HG03064 (cell line): ENCODE results near the gene SMAP2.

Experiments
- ATAC-seq: cut with Tn5 transposase; IDR thresholded peaks from one replicate; pipeline ENCODE4 v1.9.1; 2021; ENCODE audit warnings: low read depth; ENCODE audit not compliant: unreplicated experiment

The SMAP2 gene

DNA sequence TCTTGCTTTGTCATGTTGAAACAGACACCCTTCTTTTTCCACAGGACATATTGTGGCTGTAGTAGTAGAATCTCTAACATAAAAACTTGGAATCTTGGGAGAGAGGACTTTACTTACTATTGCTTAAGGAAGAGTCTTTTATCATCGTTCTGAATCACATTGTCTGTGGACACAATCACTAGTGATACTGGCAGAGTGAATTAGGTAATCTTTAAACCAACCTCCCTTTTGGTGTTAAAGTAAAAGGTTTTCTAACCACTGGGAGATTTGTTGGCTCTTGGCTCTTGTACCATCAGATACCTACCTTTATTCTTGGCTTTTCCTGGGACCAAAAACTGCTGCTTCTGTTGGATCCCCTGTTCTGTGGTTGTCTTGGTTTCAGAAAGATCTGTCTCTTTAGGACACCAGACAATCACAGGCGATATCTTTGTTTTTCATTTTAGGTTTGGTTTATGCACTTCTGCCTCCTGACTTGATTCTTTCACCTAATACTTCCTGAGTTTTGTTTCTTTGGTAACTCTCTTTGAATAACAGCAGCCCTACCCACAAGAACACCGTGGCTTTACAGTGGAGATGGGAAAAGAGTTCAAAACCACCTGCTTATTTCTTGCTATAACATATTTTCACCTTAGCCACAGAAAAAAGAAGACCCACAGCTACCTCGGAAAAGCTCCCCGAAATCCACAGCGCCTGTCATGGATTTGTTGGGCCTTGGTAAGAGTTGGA is 40.2 kb downstream of the SMAP2 start:
- no peak for ATAC-seq

DNA sequence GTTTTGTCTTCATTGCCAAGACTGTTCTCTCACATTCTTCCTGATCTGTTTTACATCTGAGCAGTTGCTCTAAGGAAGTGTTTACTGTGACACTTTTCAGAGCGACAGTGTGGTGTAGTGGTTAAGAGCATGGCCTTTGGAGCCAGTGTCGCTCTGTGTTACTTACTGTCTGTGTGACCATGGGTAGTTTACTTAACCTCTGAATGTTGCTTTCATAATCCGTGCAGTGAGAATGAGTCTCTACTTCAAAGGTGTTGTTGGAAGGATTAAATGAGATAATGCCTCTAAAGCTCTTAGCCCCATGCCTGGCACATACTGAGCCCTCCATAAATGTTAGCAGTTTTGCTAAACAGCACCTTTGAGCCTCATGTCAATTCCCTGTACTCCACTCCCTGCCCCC is 40.8 kb downstream of the SMAP2 start:
- no peak for ATAC-seq

- no peak for ATAC-seq
These were observed 43.2 kb downstream of the SMAP2 start for GRCh38 chr1:40416709-40417108.

DNA sequence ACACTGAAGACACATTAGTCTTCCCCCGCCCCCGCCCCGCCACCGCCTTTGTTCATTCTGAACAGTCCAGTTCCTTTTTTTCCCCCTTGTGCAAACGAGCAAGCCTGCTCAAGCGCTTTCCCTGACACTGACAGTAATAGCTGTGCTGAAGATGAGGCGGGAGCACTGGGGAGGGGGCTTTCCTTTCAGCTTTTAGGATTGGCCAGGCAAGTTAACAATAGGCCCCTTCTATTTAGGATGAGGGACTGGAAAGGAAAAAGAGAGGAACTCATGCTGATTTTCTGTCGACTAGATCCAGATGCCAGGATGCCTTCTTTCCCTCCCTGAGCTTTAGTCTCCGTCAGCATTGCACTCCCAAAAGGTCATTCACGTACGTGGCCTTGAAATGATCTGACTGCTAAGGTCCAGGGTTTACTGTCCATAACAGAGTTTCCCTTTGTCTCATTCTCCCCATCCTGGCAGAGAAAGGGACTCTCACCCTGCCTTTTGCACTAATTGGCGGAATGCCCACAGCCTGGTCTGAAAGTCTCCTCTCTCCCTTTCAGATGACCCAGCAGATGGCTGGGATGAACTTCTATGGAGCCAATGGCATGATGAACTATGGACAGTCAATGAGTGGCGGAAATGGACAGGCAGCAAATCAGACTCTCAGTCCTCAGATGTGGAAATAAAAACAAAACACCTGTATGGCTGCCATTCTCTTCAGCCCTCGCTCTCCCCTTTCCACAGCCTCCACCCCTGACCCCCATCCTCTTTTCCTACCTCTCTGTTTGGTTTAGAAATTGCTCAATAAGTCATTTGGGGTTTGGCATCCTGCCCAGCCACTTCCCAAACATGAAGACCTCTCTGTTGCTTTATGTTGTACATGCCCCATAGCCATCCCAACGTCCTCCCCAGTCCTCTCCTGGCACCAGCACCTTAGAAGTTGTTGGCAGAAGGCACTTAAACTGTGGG is 48.2 kb downstream of the SMAP2 start:
- ATAC-seq: no peak

GRCh38 chr1:40422630-40423263 is 49.2 kb downstream of the SMAP2 start:
- no peak for ATAC-seq

DNA sequence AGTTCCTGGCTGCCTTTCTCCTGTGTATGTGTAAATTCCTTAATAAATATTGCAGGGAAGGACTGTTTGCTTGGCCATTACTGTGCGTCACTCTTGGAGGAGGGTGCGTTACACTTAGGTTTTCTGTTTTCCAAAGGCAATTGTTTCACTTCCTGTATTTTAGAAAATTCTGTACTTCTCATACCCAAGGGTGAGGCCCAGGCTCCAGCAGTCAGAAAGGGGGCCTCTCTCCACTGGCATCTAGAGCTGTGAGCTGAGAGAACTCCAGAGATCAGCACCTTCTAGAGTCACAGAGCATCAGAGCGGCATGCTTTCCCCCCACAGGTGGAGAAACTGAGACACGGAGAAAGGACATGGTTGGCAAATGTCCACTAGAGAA is 49.7 kb downstream of the SMAP2 start:
- ATAC-seq: no peak

- ATAC-seq: no peak
These were observed 50.6 kb downstream of the SMAP2 start for GRCh38 chr1:40423951-40424618.

DNA sequence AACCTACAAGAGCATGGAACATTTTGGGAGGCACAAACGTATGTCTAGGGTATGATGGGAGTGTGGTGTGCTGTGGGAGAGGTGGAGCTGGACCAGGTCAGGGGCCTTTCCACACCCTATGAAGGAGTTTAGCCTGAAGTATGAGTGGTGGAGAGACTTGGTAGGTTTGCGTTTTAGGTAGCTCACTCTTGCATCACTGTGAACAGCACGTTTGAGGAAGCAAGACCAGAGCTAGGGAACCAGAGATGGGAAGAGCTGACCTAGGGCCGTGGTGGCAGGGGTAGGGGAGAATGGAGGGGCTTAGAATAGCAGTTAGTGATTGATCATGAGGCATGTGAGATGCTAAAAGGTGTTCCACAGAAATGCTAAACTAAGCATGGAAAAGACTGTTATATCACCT is 51.7 kb downstream of the SMAP2 start:
- ATAC-seq: no peak

- no peak for ATAC-seq
These were observed 57.9 kb downstream of the SMAP2 start for GRCh38 chr1:40431385-40431784.

- no peak for ATAC-seq
These were observed 59.3 kb downstream of the SMAP2 start for GRCh38 chr1:40432644-40433390.

GRCh38 chr1:40435471-40435870 is 61.9 kb downstream of the SMAP2 start:
- no peak for ATAC-seq

GRCh38 chr1:40435876-40436275 is 62.3 kb downstream of the SMAP2 start:
- ATAC-seq: no peak

GRCh38 chr1:40438391-40439015 is 65.0 kb downstream of the SMAP2 start:
- no peak for ATAC-seq

DNA sequence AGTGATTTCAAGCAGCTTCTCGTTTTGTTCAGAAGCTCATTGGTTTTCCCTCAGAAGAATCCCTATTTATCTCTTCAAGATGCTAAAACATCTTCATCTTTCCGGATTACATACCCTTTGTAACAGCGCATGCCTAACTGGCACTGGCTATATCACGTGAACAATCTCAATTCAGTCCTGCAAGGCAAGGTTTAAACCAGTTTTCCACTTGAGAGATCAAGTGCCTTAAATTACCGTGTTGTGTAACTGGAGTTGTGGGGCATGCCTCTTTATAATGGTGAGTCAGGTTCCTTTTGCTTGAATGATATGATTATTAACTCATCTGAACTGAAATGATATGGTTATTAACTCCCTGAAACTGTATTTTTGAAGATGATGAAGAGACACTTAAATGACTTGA is 65.7 kb downstream of the SMAP2 start:
- ATAC-seq: no peak

DNA sequence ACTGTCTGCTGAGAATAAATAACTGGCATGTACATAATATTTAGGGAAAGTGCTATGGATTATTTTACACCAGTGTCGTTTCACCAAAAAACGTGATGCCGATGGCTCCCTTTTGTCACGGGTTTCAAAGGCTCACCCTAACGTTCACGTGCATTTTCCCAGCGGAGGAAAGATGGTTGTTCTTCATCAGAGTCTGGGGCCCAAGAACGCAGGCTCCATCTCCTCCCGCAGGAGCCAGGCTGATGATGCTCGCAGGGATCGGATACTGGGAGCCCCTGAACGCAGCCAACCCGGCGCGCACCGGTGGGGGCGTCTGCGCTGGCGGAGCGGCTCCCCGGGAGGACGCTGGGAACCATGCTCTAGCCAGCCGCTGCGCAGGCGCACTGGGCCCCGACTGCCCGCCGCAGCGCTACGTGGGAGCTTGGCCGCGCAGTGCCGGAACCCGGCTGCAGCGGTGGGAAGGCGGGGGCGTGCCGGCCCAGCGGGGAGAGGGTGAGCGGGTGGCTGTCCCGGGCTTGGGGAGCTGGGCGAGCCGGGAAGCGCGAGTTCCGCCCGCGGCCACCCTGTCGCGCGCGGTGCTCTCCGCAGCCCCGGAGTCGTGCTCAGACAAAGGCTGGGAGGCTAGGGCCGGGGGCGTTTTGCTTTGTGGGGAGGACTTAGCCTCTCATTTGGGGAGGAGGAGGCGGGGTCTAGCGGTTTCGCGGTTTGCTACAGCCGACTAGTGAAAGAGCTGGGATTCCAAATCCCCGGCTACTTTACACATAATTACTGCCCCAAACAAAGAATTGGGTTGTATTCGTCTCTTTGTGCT is 76.4 kb downstream of the SMAP2 start, which contains the start of gene ZFP69B:
TSS of gene ZFP69B (plus strand) at position 793 of the 811 bp plus-strand sequence. CDS start 486 bp downstream, outside the sequence.
- peak; percentile 82 for ATAC-seq

DNA sequence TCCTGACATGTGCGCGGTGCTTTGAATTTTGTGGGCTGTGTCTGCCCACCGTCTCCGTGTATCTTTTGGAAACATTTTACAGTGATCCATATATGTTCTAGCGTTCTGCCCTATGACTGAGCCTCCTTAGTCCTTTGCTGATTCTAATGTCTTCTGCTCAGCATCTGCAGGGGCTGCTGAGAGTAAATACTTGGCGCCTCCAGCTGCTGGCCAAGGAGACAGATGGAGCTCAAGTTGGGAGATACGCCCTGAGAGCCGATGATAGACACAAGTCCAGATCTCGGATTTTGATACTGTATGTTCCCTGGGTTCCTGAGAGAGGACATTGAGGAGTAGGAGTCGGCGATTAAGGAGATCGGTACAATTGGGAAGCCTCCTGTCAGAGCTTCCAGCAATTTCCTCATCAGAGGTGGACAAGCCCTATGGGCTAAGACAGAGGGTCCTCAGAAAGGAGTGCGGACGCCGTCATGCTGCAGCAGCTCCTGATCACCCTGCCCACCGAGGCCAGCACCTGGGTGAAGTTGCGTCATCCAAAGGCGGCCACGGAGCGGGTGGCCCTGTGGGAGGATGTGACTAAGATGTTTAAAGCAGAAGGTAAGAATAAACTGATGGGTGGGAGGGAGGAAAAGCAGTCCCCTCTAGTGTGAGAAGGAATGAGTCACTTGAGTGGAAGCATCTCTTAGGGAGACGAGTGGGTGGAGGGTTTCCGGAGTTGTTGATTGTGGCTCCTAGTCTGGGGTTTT is 77.1 kb downstream of the SMAP2 start:
- peak; percentile 10 for ATAC-seq

GRCh38 chr1:40451238-40451585 is 77.7 kb downstream of the SMAP2 start:
- ATAC-seq: no peak

DNA sequence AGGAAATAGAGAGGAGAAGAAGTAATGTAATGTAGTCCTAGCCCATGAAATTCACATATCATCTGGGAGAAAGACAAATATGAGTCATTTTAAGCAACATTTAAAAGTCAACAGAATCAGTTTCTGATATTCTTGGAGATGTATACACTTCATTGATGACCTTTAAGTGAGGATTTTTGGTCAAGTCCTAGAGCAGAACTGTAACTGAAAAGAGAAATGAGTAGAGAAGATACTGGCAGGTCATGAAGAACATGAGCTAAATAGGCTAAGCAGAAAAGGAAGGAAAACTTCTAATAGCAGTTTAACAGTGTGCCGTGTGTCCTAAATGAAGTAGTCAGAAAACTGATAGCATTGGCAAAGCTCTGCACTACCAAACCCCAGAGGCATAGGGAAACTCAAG is 81.3 kb downstream of the SMAP2 start:
- no peak for ATAC-seq
